ENCODE results near the gene FGFR3. TPM values are rescaled to one million over a fixed set of nuclear protein-coding genes. Genes with fewer than 3 reads are reported as not detected.

Gene FGFR3
- total and polyA plus RNA-seq, 9 of the 15 experiments (the other 6 are each of a cell fraction or from before 2014, with no cell fraction given): 1.2 to 60.4 (median 12.7) TPM

DNA sequence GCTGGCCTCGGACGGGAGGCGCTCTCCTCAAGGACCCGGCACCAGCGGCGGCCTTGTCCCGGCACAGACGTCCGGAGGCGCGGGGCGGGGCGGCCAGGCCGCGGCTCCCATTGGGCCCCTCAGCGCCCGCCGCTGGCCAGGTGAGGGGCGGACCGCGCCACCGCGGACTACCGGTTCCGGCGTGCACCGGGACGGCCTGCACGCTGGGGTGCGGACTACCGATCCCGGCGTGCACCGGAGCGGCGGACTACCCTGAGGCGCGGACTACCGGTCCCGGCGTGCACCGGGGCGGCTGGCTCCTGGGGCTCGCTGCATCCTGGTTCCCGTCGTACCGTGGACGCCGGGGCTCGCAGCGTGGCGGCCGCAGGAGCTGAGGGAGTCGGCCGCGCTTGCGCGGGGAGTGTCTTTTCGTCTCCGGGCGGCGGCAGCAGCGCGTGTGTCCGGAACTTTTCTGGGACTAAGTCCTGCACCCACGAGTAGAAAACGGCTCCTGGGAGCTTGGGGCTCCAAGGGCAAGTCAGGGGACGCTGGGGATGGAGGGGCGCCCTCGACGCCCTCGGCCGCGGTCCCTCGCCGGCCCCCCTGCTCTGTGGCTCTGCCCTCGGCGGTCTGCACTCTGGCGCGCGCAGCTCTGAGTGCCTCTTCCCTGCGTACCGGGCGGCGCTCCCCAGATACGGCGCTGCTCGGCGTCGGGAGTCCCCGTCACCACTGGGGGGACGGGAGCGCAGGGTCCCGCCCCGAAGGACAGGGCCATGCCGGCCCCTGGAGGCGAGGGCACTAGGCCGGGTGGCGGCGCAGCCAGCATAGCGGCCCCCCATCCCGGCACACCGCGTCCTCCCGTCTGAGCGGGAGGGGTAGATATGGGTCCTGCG lies 63.2 kb downstream of the FGFR3 start, which contains the start of gene LETM1 (continued):
- TF ChIP-seq, protein P1, sequence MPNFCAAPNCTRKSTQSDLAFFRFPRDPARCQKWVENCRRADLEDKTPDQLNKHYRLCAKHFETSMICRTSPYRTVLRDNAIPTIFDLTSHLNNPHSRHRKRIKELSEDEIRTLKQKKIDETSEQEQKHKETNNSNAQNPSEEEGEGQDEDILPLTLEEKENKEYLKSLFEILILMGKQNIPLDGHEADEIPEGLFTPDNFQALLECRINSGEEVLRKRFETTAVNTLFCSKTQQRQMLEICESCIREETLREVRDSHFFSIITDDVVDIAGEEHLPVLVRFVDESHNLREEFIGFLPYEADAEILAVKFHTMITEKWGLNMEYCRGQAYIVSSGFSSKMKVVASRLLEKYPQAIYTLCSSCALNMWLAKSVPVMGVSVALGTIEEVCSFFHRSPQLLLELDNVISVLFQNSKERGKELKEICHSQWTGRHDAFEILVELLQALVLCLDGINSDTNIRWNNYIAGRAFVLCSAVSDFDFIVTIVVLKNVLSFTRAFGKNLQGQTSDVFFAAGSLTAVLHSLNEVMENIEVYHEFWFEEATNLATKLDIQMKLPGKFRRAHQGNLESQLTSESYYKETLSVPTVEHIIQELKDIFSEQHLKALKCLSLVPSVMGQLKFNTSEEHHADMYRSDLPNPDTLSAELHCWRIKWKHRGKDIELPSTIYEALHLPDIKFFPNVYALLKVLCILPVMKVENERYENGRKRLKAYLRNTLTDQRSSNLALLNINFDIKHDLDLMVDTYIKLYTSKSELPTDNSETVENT (CRISPR knock-in tag; IDR thresholded peaks at IDR 0.05): peak; percentile 3; the same call in 1 of the 2 replicates
- TF ChIP-seq, protein P2, sequence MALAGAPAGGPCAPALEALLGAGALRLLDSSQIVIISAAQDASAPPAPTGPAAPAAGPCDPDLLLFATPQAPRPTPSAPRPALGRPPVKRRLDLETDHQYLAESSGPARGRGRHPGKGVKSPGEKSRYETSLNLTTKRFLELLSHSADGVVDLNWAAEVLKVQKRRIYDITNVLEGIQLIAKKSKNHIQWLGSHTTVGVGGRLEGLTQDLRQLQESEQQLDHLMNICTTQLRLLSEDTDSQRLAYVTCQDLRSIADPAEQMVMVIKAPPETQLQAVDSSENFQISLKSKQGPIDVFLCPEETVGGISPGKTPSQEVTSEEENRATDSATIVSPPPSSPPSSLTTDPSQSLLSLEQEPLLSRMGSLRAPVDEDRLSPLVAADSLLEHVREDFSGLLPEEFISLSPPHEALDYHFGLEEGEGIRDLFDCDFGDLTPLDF (CRISPR knock-in tag; IDR thresholded peaks at IDR 0.05): 0 out of 2 replicates have a peak, but pooled peaks have one; percentile 72
- no peak for TF ChIP-seq LEF1 (IDR thresholded peaks at IDR 0.05)
- TF ChIP-seq, protein P3, sequence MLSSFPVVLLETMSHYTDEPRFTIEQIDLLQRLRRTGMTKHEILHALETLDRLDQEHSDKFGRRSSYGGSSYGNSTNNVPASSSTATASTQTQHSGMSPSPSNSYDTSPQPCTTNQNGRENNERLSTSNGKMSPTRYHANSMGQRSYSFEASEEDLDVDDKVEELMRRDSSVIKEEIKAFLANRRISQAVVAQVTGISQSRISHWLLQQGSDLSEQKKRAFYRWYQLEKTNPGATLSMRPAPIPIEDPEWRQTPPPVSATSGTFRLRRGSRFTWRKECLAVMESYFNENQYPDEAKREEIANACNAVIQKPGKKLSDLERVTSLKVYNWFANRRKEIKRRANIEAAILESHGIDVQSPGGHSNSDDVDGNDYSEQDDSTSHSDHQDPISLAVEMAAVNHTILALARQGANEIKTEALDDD (IDR thresholded peaks at IDR 0.05): no peak
- TF ChIP-seq SPI1 (IDR thresholded peaks at IDR 0.05; ENCODE audit: borderline replicate concordance, low read depth, low read length): no peak
- TF ChIP-seq, protein P4, sequence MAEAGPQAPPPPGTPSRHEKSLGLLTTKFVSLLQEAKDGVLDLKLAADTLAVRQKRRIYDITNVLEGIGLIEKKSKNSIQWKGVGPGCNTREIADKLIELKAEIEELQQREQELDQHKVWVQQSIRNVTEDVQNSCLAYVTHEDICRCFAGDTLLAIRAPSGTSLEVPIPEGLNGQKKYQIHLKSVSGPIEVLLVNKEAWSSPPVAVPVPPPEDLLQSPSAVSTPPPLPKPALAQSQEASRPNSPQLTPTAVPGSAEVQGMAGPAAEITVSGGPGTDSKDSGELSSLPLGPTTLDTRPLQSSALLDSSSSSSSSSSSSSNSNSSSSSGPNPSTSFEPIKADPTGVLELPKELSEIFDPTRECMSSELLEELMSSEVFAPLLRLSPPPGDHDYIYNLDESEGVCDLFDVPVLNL (CRISPR knock-in tag; IDR thresholded peaks at IDR 0.05; ENCODE audit: low read depth): no peak
- TF ChIP-seq MEF2D (tag; conservative IDR thresholded peaks at IDR 0.05; ENCODE audit: low read depth): no peak
- TF ChIP-seq SRSF7 (optimal IDR thresholded peaks at IDR 0.05; ENCODE audit: low read depth, low read length): no peak
- TF ChIP-seq NFYB (IDR thresholded peaks at IDR 0.05; ENCODE audit: extremely low read depth, insufficient read length): peak; percentile 8
- no peak for TF ChIP-seq ZFP1 (CRISPR knock-in tag; IDR thresholded peaks at IDR 0.05)
- peak; percentile 20; the same call in 1 of the 2 replicates for TF ChIP-seq ZNF263 (CRISPR knock-in tag; IDR thresholded peaks at IDR 0.05; ENCODE audit: borderline replicate concordance)
- no peak for TF ChIP-seq KDM1A (IDR thresholded peaks at IDR 0.05)
- TF ChIP-seq, protein P5, sequence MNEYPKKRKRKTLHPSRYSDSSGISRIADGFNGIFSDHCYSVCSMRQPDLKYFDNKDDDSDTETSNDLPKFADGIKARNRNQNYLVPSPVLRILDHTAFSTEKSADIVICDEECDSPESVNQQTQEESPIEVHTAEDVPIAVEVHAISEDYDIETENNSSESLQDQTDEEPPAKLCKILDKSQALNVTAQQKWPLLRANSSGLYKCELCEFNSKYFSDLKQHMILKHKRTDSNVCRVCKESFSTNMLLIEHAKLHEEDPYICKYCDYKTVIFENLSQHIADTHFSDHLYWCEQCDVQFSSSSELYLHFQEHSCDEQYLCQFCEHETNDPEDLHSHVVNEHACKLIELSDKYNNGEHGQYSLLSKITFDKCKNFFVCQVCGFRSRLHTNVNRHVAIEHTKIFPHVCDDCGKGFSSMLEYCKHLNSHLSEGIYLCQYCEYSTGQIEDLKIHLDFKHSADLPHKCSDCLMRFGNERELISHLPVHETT (CRISPR knock-in tag; conservative IDR thresholded peaks at IDR 0.05 in 1 of 2, IDR thresholded peaks at IDR 0.05 in 1 of 2): peak in 1 of 2 experiments; percentile 98; a peak in 2 of 4 replicates
- peak; percentile 85; the same call in 1 of the 2 replicates for TF ChIP-seq LCOR (CRISPR knock-in tag; IDR thresholded peaks at IDR 0.05)
- TF ChIP-seq, protein P6, sequence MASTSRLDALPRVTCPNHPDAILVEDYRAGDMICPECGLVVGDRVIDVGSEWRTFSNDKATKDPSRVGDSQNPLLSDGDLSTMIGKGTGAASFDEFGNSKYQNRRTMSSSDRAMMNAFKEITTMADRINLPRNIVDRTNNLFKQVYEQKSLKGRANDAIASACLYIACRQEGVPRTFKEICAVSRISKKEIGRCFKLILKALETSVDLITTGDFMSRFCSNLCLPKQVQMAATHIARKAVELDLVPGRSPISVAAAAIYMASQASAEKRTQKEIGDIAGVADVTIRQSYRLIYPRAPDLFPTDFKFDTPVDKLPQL (IDR thresholded peaks at IDR 0.05; ENCODE audit: extremely low read depth, insufficient read length): no peak
- TF ChIP-seq ZNF830 (CRISPR knock-in tag; IDR thresholded peaks at IDR 0.05): no peak
- TF ChIP-seq ZNF12 (CRISPR knock-in tag; IDR thresholded peaks at IDR 0.05): no peak
- no peak for TF ChIP-seq GABPB2 (CRISPR knock-in tag; conservative IDR thresholded peaks at IDR 0.05)
